Hepatic stellate cell (primary cell): ENCODE measurements around the gene INO80B.
A peak's percentile ranks its signal among the peaks of the same experiment; 100 is the strongest.
"Not testable (repeated sequence)": the region's sequence is repeated elsewhere in the genome, so short reads cannot be mapped to it uniquely, and the experiment has no call there.

Experiments
- DNase-seq: peaks from one replicate; pipeline ENCODE4 v3.0.0; 2011; ENCODE audit warnings: low spot score

The INO80B gene

DNA sequence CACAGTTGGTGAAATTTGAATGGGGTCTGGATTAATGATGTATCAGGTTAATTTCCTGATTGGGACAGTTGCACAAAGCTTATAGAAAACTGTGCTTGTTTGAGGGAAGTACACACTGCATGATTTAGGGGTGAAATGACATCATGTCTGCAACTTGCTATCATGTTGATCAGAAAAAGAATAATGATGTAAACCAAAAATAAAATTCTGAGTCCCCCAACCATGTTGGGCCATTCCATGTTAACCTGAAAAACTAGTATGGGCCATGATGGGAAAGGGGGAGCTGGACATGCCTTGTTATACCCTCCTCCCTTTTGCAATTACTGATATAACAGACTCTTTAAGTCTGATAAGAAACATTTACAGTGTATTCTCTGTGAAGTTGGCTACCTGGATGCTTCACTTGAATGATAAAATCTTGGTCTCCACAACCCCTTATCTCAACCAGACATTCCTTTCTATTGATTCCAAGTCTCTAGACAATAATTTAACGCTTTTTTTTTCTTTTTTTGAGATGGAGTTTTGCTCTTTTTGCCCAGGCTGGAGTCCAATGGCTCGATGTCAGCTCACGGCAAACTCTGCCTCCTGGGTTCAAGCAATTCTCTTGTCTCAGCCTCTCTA is 4.2 kb upstream of the INO80B start:
- no peak for DNase-seq

- DNase-seq: peak; percentile 34
These were observed 2.3 kb downstream of the INO80B start for GRCh38 chr2:74457129-74457548.

GRCh38 chr2:74457549-74458131 is 2.8 kb downstream of the INO80B start:
- no peak for DNase-seq

GRCh38 chr2:74458132-74458937 is 3.4 kb downstream of the INO80B start, which contains the start of gene WBP1:
TSS of gene WBP1 (plus strand) at chr2:74458438. CDS start at chr2:74458603, 165 bp downstream.
- DNase-seq: peak; percentile 99

GRCh38 chr2:74458938-74459363 is 4.1 kb downstream of the INO80B start:
- DNase-seq: no peak

- DNase-seq: not testable (repeated sequence)
These were observed 4.7 kb downstream of the INO80B start for GRCh38 chr2:74459503-74460118.

- not testable (repeated sequence) for DNase-seq
These were observed 5.3 kb downstream of the INO80B start for GRCh38 chr2:74460187-74460586.

- DNase-seq: no peak
These were observed 6.5 kb downstream of the INO80B start for GRCh38 chr2:74461187-74462053.

DNA sequence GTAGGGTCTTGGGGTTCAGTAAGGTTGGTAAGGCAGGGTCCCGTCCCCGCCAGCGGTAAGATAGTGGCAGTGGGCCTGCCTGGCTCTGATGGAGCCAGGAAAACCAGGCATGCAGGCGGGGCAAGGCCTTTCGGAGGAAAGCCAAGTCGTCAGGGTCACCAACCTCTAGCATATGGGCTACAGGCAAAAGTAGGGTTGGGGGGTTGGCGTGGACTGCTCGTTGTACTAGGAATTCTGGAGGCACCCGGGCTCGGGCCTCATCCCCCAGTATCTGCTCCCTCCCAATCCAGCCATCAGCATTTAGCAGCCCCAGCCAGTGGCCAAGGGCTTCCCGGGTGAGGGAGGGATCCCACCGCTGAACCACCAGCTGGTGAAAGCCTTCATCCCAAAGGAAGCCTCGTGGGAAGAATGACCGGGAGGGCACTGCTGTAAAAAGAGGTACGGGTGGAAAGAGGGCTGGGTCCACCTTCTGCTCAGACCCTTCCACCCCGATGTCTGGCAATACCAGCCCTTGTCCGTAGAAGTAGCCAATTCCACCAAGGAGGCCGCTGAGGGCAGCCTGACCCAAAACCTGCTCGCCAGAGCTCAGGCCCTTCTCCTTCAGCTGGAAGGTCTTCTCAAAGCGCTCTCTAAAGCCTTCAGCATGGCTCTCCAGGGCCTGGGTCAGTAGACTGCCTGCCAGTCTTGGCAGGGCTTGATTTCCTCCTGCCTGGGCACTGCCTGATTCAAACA is 7.3 kb downstream of the INO80B start:
- DNase-seq: no peak

DNA sequence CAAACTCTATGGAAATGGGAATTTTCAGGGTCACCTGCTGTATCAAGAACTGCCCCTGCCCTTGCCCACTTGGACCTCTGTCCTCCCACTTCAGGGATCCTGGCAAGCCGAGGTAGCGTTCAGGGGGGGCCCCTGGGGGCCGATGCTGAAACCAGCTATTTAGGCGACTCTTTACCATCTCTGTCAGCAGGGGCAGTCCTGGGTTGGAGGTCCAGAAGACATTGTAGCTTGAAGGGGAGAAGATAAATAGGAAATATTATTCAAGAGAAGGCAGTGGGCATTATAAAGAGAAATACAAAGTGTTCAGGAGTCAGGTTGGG is 7.9 kb downstream of the INO80B start:
- no peak for DNase-seq

GRCh38 chr2:74464406-74464805 is 9.5 kb downstream of the INO80B start:
- DNase-seq: peak; percentile 35

GRCh38 chr2:74470742-74471141 is 15.9 kb downstream of the INO80B start:
- DNase-seq: not testable (repeated sequence)

DNA sequence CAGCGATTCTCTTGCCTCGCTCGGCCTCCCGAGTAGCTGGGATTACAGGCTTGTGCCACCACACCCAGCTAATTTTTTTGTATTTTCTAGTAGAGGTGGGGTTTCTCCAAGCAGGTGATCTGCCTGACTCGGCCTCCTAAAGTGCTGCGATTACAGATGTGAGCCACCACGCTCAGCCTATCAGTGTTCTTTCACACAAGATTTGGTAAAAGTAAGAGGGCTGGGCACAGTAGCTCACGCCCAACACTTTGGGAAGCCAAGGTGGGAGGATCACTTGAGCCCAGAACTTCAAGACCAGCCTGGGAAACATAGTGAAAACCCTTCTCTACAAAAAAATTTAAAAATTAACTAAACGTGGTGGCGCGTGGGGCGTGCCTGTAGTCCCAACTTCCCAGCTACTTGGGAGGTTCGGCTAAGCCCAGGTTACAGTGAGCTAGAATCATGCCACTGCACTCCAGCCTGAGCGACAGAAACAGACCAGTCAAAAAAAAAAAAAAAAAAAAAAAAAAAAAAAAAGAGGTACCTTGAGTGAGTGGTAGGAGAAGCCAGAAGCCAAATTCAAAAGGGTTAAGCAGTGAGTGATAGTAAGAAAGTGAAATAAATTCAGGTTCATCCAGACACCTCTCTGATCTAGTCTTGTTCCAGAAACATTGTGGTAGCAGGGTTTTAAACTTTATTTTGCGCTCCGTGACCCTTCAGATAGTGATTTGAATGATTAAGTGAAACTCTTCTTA is 16.6 kb downstream of the INO80B start:
- no peak for DNase-seq

DNA sequence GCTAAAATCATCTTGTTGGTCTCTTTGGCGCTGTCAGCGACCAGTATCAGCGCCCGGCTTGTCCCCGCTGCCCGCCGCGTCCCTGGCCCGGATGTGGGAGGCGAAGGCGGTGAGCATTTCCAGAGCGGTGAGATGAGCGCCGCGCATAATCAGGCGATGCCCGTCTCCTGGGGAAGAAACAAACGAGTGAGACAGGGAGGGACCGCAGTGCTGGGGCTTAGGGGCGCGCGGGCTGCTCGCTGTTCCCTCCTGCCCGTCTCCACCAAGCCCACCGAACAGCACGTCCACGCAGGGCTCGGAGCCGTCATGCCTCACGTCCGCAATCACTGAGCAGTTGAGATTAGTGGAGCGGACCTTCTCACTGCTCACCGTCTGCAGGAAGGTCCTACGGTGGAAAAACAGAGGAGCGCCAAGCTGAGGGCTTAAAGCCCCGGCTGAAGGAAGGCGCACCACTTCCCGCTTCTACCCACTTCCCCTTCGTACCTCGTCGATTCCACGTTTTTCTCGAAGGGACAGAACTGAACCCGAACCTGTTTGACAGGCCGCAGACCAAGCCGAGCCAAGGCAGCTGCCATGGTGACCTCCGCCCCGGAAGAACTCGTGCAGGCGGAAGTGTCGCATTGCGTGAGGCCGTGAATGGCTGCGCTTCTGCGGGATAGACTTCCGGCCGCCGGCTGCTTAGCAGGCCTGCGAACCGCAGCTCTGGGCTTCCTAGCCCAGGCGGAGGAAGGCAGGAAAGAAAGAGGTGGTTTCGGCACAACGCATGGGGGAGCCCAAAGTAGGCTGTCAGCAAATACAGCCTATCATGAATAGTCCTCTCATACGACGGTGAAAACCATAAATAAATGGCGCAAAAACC is 17.4 kb downstream of the INO80B start, which contains the start of gene MRPL53:
MRPL53 (minus strand) TSS at position 595 of the 859 bp plus-strand sequence; CDS start at position 575, 20 bp downstream.
- DNase-seq: peak; percentile 77

- DNase-seq: no peak
These were observed 18.0 kb downstream of the INO80B start for GRCh38 chr2:74472945-74473258.

- no peak for DNase-seq
These were observed 19.6 kb downstream of the INO80B start for GRCh38 chr2:74474481-74474880.

- no peak for DNase-seq
These were observed 20.0 kb downstream of the INO80B start for GRCh38 chr2:74474899-74475298.

DNA sequence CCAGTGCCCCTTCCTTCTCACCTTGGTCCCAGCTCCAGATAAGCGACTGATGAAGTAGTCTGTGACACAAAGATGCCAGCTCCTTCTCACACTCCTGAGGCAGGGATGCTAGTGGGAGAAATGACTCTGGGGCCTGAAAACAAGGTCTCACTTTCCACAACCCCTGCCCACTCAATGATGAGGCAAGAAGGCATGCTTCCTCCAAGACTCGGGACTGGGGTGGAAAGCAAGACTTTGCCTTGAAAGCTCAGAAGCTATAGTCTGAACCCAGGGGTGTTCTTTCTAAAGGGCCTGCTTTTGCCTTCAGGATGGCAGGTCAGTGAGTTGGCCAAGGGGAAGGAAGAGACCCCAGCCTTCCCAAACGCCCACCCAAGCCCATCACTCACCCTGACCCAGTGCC is 26.5 kb downstream of the INO80B start:
- no peak for DNase-seq
